Activated T-helper 2 cell treated with anti-CD3 and anti-CD28 coated beads, Interferon-gamma antibody, Interleukin-2, Interleukin-4, amounts not matched to agents 10 μg/mL and 5 μg/mL and 100 μg/mL, durations not matched to agents 14 hours and 24 hours and 36 hours (primary cell): ENCODE data around the gene CNTN4. TPM values are rescaled to one million over a fixed set of nuclear protein-coding genes. Genes with fewer than 3 reads are reported as not detected.

Experiments
- DNase-seq: peaks from one replicate; pipeline ENCODE4 v3.0.0; 2021; ENCODE audit warnings: low spot score
- H3K27ac Mint-ChIP-seq: one replicate; pipeline ENCODE4 v1.8.0; 2021; ENCODE audit warnings: mixed read lengths
- H3K27me3 Mint-ChIP-seq: one replicate; pipeline ENCODE4 v1.8.0; 2021; ENCODE audit warnings: low read depth, mixed read lengths
- H3K36me3 Mint-ChIP-seq: one replicate; pipeline ENCODE4 v1.8.0; 2021; ENCODE audit warnings: low read depth, mixed read lengths
- H3K4me1 Mint-ChIP-seq: one replicate; pipeline ENCODE4 v1.8.0; 2021; ENCODE audit warnings: low read depth, mixed read lengths
- H3K4me3 Mint-ChIP-seq: one replicate; pipeline ENCODE4 v1.8.0; 2021; ENCODE audit warnings: low read depth, mild to moderate bottlenecking, moderate library complexity, mixed read lengths
- H3K9me3 Mint-ChIP-seq: one replicate; pipeline ENCODE4 v1.8.0; 2021; ENCODE audit warnings: mixed read lengths
- intact Hi-C: fragments of 100-400 bp; cut with micrococcal nuclease; formaldehyde crosslinking; loops from one replicate; pipeline ENCODE4 v1.15.1; 2023
- total RNA-seq: library from RNA; stranded (reverse); gene quantifications from 2 replicates; pipeline ENCODE4 v1.2.3, GENCODE V29; 2022

Gene CNTN4
- total RNA-seq, 1 donor from 2014 or later: not detected

- Mint-ChIP-seq H3K27ac (no peak overlapping the region), H3K9me3 (no peaks in the 10 kb centered on the region), H3K36me3 (no peaks in the 10 kb centered on the region), H3K4me1 (no peaks in the 10 kb centered on the region), H3K4me3 (no peak overlapping the region), H3K27me3 (no peaks in the 10 kb centered on the region)
- intact Hi-C loops: no loop called here
- no peak for DNase-seq
Observed at GRCh38 chr3:3064297-3064696, 965.6 kb downstream of the CNTN4 start.

GRCh38 chr3:3065876-3066275, 967.2 kb downstream of the CNTN4 start:
- intact Hi-C loops: no loop called here
- no peaks in the 10 kb centered on the region for H3K27me3 Mint-ChIP-seq
- H3K4me1 Mint-ChIP-seq: no peaks in the 10 kb centered on the region
- H3K9me3 Mint-ChIP-seq: no peaks in the 10 kb centered on the region
- no peak overlapping the region for H3K27ac Mint-ChIP-seq
- H3K36me3 Mint-ChIP-seq: no peaks in the 10 kb centered on the region
- H3K4me3 Mint-ChIP-seq: no peak overlapping the region
- no peak for DNase-seq

- H3K4me3 Mint-ChIP-seq: no peak overlapping the region
Observed at GRCh38 chr3:3066378-3066777, 967.7 kb downstream of the CNTN4 start.

GRCh38 chr3:3066910-3067309, 968.2 kb downstream of the CNTN4 start:
- Mint-ChIP-seq H3K36me3 (no peaks in the 10 kb centered on the region), H3K9me3 (no peaks in the 10 kb centered on the region), H3K27me3 (no peaks in the 10 kb centered on the region), H3K27ac (no peak overlapping the region), H3K4me3 (no peak overlapping the region), H3K4me1 (no peaks in the 10 kb centered on the region)
- intact Hi-C loops: no loop called here
- DNase-seq: no peak

More at GRCh38 chr3:3066378-3066777, 967.7 kb downstream of the CNTN4 start:
- no peaks in the 10 kb centered on the region for H3K36me3 Mint-ChIP-seq
- H3K4me1 Mint-ChIP-seq: no peaks in the 10 kb centered on the region
- intact Hi-C loops: no loop called here
- DNase-seq: no peak
- H3K9me3 Mint-ChIP-seq: no peaks in the 10 kb centered on the region
- no peak overlapping the region for H3K27ac Mint-ChIP-seq
- H3K27me3 Mint-ChIP-seq: no peaks in the 10 kb centered on the region

- H3K4me3 Mint-ChIP-seq: no peak overlapping the region
- intact Hi-C loops: no loop called here
- DNase-seq: no peak
- no peaks in the 10 kb centered on the region for H3K27me3 Mint-ChIP-seq
- H3K36me3 Mint-ChIP-seq: no peaks in the 10 kb centered on the region
- H3K9me3 Mint-ChIP-seq: no peaks in the 10 kb centered on the region
- no peak overlapping the region for H3K27ac Mint-ChIP-seq
- no peaks in the 10 kb centered on the region for H3K4me1 Mint-ChIP-seq
Observed at GRCh38 chr3:3068358-3068881, 969.8 kb downstream of the CNTN4 start.

- no peaks in the 10 kb centered on the region for H3K9me3 Mint-ChIP-seq
- intact Hi-C loops: no loop called here
- H3K4me1 Mint-ChIP-seq: no peaks in the 10 kb centered on the region
- H3K4me3 Mint-ChIP-seq: no peak overlapping the region
- H3K27ac Mint-ChIP-seq: no peak overlapping the region
- no peaks in the 10 kb centered on the region for H3K36me3 Mint-ChIP-seq
- DNase-seq: no peak
- H3K27me3 Mint-ChIP-seq: no peaks in the 10 kb centered on the region
Observed at GRCh38 chr3:3069723-3070122, 971.1 kb downstream of the CNTN4 start.

GRCh38 chr3:3071136-3071535, 972.5 kb downstream of the CNTN4 start:
- Mint-ChIP-seq H3K4me1 (no peaks in the 10 kb centered on the region), H3K4me3 (no peak overlapping the region), H3K36me3 (no peaks in the 10 kb centered on the region), H3K27ac (no peak overlapping the region), H3K9me3 (no peaks in the 10 kb centered on the region), H3K27me3 (no peaks in the 10 kb centered on the region)
- intact Hi-C loops: no loop called here
- no peak for DNase-seq

GRCh38 chr3:3074551-3075257, 976.0 kb downstream of the CNTN4 start:
- Mint-ChIP-seq H3K27ac (no peak overlapping the region), H3K4me1 (no peaks in the 10 kb centered on the region), H3K27me3 (no peaks in the 10 kb centered on the region), H3K9me3 (no peaks in the 10 kb centered on the region), H3K4me3 (no peak overlapping the region), H3K36me3 (no peaks in the 10 kb centered on the region)
- intact Hi-C loops: no loop called here
- no peak for DNase-seq

GRCh38 chr3:3080309-3080708, 981.6 kb downstream of the CNTN4 start:
- Mint-ChIP-seq H3K27ac (no peak overlapping the region), H3K9me3 (no peaks in the 10 kb centered on the region), H3K36me3 (no peaks in the 10 kb centered on the region), H3K27me3 (no peaks in the 10 kb centered on the region), H3K4me1 (no peaks in the 10 kb centered on the region), H3K4me3 (no peak overlapping the region)
- intact Hi-C loops: no loop called here
- no peak for DNase-seq

GRCh38 chr3:3081381-3082233, 982.9 kb downstream of the CNTN4 start:
- intact Hi-C loops: no loop called here
- Mint-ChIP-seq H3K36me3 (no peaks in the 10 kb centered on the region), H3K27ac (no peak overlapping the region), H3K4me3 (no peak overlapping the region), H3K27me3 (no peaks in the 10 kb centered on the region), H3K9me3 (no peaks in the 10 kb centered on the region), H3K4me1 (no peaks in the 10 kb centered on the region)
- no peak for DNase-seq

GRCh38 chr3:3082234-3082924, 983.7 kb downstream of the CNTN4 start:
- Mint-ChIP-seq H3K9me3 (no peaks in the 10 kb centered on the region), H3K27ac (no peak overlapping the region), H3K27me3 (no peaks in the 10 kb centered on the region), H3K36me3 (no peaks in the 10 kb centered on the region), H3K4me1 (no peaks in the 10 kb centered on the region), H3K4me3 (no peak overlapping the region)
- intact Hi-C loops: no loop called here
- no peak for DNase-seq

- H3K9me3 Mint-ChIP-seq: no peaks in the 10 kb centered on the region
Observed at GRCh38 chr3:3084890-3085289, 986.2 kb downstream of the CNTN4 start.

GRCh38 chr3:3085782-3086181, 987.1 kb downstream of the CNTN4 start:
- Mint-ChIP-seq H3K4me3 (no peak overlapping the region), H3K9me3 (no peaks in the 10 kb centered on the region), H3K27ac (no peak overlapping the region), H3K36me3 (no peaks in the 10 kb centered on the region), H3K4me1 (no peaks in the 10 kb centered on the region), H3K27me3 (no peaks in the 10 kb centered on the region)
- no peak for DNase-seq
- intact Hi-C loops: no loop called here

More at GRCh38 chr3:3084890-3085289, 986.2 kb downstream of the CNTN4 start:
- Mint-ChIP-seq H3K27me3 (no peaks in the 10 kb centered on the region), H3K4me3 (no peak overlapping the region), H3K4me1 (no peaks in the 10 kb centered on the region), H3K27ac (no peak overlapping the region), H3K36me3 (no peaks in the 10 kb centered on the region)
- no peak for DNase-seq
- intact Hi-C loops: no loop called here
